SK-N-DZ (cell line): ENCODE measurements around the gene RCC1.
"Not testable (repeated sequence)": the region's sequence is repeated elsewhere in the genome, so short reads cannot be mapped to it uniquely, and the experiment has no call there.

Experiments used
- DNase-seq: peaks from one replicate; pipeline ENCODE4 v3.0.0-alpha.2; 2015; ENCODE audit warnings: low spot score

The RCC1 gene

GRCh38 chr1:28545246-28545628, 39.4 kb downstream of the RCC1 start:
- no peak for DNase-seq

GRCh38 chr1:28548318-28548717, 42.5 kb downstream of the RCC1 start:
- no peak for DNase-seq

- DNase-seq = no peak
Measured at GRCh38 chr1:28551381-28551780, 45.5 kb downstream of the RCC1 start.

- peak; percentile 91 for DNase-seq
Measured at GRCh38 chr1:28552758-28553663, 47.2 kb downstream of the RCC1 start, which contains the start of gene TRNAU1AP. Gene TRNAU1AP (plus strand): TSS chr1:28553085. CDS start chr1:28553111, 26 bp downstream.

GRCh38 chr1:28560886-28561285, 55.0 kb downstream of the RCC1 start:
- no peak for DNase-seq

GRCh38 chr1:28564310-28564709, 58.5 kb downstream of the RCC1 start:
- no peak for DNase-seq

GRCh38 chr1:28565040-28565439, 59.2 kb downstream of the RCC1 start:
- DNase-seq = no peak

GRCh38 chr1:28565726-28566125, 59.9 kb downstream of the RCC1 start:
- DNase-seq = no peak

GRCh38 chr1:28566931-28567330, 61.1 kb downstream of the RCC1 start:
- no peak for DNase-seq

GRCh38 chr1:28571911-28572310, 66.1 kb downstream of the RCC1 start:
- no peak for DNase-seq

- DNase-seq = not testable (repeated sequence)
Measured at GRCh38 chr1:28572891-28573290, 67.0 kb downstream of the RCC1 start.

GRCh38 chr1:28573564-28573963, 67.7 kb downstream of the RCC1 start:
- DNase-seq = no peak

- no peak for DNase-seq
Measured at GRCh38 chr1:28577052-28577678, 71.3 kb downstream of the RCC1 start.

GRCh38 chr1:28577738-28578536, 72.1 kb downstream of the RCC1 start:
- no peak for DNase-seq

GRCh38 chr1:28578696-28579218, 72.9 kb downstream of the RCC1 start:
- no peak for DNase-seq

GRCh38 chr1:28579401-28579800, 73.6 kb downstream of the RCC1 start:
- no peak for DNase-seq

- peak; percentile 59 for DNase-seq
Measured at GRCh38 chr1:28580722-28581530, 75.1 kb downstream of the RCC1 start.

GRCh38 chr1:28581531-28582247, 75.8 kb downstream of the RCC1 start:
- DNase-seq = peak; percentile 94

- no peak for DNase-seq
Measured at GRCh38 chr1:28582248-28582615, 76.4 kb downstream of the RCC1 start.
